ENCODE measurements around the gene FGF1. TPM values are rescaled to one million over a fixed set of nuclear protein-coding genes. Genes with fewer than 3 reads are reported as not detected.

The FGF1 gene
- total and polyA plus RNA-seq, 9 donors = 5.5 to 12.1 (median 7.1) TPM

- no peak for DNase-seq
- H3K9me3 ChIP-seq (replicated peaks; ENCODE audit: control insufficient read depth, low read depth, low read length) = no peaks in the 10 kb centered on the region
- no CpG with 5 or more reads among the region's 3 CpGs for WGBS (ENCODE audit: insufficient coverage)
- peaks cover 11% of the 10 kb centered on the region for H3K4me1 ChIP-seq (ENCODE audit: control insufficient read depth, insufficient read depth, low read length)
- H3K27me3 ChIP-seq (ENCODE audit: control insufficient read depth, insufficient read depth, low read length) = no peaks in the 10 kb centered on the region
- peak overlapping the region; percentile 10 for H3K27ac ChIP-seq (ENCODE audit: low read length)
- no peaks in the 10 kb centered on the region for H3K36me3 ChIP-seq (ENCODE audit: control insufficient read depth, insufficient read depth, low read length)
- no peak overlapping the region for H3K4me3 ChIP-seq (ENCODE audit: low read length)
Observed at GRCh38 chr5:142626099-142626498, 59.8 kb downstream of the FGF1 start.

DNA sequence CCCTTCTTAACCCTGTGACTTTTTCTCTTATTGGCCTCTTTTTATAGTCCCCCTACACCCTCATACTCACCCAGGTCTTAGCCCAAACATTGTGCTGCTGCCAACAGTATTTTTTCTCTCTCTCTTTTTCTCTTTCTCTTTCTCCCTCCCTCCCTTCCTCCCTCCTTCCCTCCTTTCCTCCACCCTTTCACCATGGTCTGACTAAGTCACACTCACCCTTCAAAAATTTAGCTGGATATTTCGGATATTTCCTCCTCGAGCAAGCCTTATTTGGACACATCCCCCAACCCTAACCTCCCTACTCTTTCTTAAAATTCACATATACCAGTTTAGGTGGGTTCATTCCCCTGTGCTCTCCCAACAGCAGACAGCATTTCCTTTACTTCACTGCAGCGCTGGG lies 64.7 kb downstream of the FGF1 start:
- Histone ChIP-seq H3K27ac (ENCODE audit: low read length) (no peak overlapping the region), H3K36me3 (ENCODE audit: control insufficient read depth, insufficient read depth, low read length) (no peaks in the 10 kb centered on the region), H3K27me3 (ENCODE audit: control insufficient read depth, insufficient read depth, low read length) (no peaks in the 10 kb centered on the region), H3K4me3 (ENCODE audit: low read length) (no peak overlapping the region), H3K9me3 (replicated peaks; ENCODE audit: control insufficient read depth, low read depth, low read length) (peaks cover 2% of the 10 kb centered on the region), H3K4me1 (ENCODE audit: control insufficient read depth, insufficient read depth, low read length) (peaks cover 7% of the 10 kb centered on the region)
- 77% methylated on average over 3 of the region's 3 CpGs for WGBS (ENCODE audit: insufficient coverage)
- no peak for DNase-seq

GRCh38 chr5:142619815-142620214 lies 66.1 kb downstream of the FGF1 start:
- Histone ChIP-seq H3K9me3 (replicated peaks; ENCODE audit: control insufficient read depth, low read depth, low read length) (peaks cover 2% of the 10 kb centered on the region), H3K4me1 (ENCODE audit: control insufficient read depth, insufficient read depth, low read length) (no peaks in the 10 kb centered on the region), H3K4me3 (ENCODE audit: low read length) (no peak overlapping the region), H3K36me3 (ENCODE audit: control insufficient read depth, insufficient read depth, low read length) (no peaks in the 10 kb centered on the region), H3K27me3 (ENCODE audit: control insufficient read depth, insufficient read depth, low read length) (no peaks in the 10 kb centered on the region), H3K27ac (ENCODE audit: low read length) (no peak overlapping the region)
- no CpG with 5 or more reads among the region's 11 CpGs for WGBS (ENCODE audit: insufficient coverage)
- DNase-seq = no peak

GRCh38 chr5:142618130-142618523 lies 67.8 kb downstream of the FGF1 start:
- Histone ChIP-seq H3K27ac (ENCODE audit: low read length) (peak overlapping the region; percentile 5), H3K4me3 (ENCODE audit: low read length) (no peak overlapping the region), H3K27me3 (ENCODE audit: control insufficient read depth, insufficient read depth, low read length) (no peaks in the 10 kb centered on the region), H3K4me1 (ENCODE audit: control insufficient read depth, insufficient read depth, low read length) (peaks cover 15% of the 10 kb centered on the region), H3K36me3 (ENCODE audit: control insufficient read depth, insufficient read depth, low read length) (no peaks in the 10 kb centered on the region), H3K9me3 (replicated peaks; ENCODE audit: control insufficient read depth, low read depth, low read length) (peaks cover 2% of the 10 kb centered on the region)
- 80% methylated on average over 1 of the region's 6 CpGs for WGBS (ENCODE audit: insufficient coverage)
- DNase-seq = peak; percentile 74

DNA sequence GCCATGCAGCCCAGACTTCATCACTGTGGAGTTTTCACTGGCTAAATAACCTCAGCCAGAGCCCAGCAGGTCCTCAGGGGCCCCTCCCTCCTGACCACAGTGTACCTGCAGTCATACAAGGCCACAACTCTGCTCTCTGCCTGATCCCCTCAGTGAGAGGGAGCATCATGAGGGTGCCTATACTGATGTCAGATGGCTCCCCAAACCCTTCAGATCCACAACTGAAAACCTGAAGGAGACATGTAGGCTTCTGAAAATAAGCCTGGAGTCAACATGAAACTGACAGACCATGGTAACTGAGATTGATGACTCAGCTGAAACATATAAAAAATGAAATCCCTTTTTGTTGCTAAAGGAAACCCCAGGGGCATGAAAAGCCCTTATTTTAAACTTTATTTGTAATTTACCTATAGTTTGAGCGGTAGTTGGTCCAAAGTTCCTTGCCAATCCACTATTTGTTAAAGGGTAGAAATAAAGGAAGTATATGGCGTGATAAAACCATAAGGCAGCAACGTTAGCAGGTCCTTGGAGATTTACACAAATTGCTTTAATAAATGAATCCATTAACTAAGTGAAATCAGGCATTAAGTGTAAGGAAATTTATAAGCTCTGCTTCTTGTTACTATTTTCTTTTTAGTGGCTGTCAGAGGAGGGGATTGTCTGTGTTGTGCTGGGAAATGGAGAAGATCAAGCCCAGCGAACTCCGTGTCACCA lies 68.3 kb downstream of the FGF1 start:
- WGBS (ENCODE audit: insufficient coverage) = 45% methylated on average over 2 of the region's 5 CpGs

DNA sequence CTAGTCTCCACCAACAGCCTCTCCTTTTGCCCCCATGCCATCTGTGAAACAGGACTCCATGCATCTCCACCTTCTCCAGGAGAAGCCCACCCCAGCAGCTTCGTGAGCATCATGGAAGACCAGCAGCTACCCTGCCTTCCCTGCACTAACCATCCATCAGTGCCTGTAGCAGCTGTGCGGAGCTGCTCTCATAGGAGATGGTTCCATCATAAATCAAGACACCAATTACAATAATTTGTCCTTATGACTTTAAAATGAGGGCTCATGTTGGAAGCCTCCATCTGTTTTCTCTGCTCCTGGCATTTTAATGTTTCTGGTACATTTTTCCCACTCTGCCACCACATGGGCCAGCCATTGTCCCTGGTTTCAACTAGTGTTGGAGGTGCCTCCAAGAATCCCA lies 69.9 kb downstream of the FGF1 start:
- DNase-seq = no peak
- WGBS (ENCODE audit: insufficient coverage) = no CpG with 5 or more reads among the region's 2 CpGs
- peaks cover 20% of the 10 kb centered on the region for H3K4me1 ChIP-seq (ENCODE audit: control insufficient read depth, insufficient read depth, low read length)
- no peaks in the 10 kb centered on the region for H3K27me3 ChIP-seq (ENCODE audit: control insufficient read depth, insufficient read depth, low read length)
- H3K9me3 ChIP-seq (replicated peaks; ENCODE audit: control insufficient read depth, low read depth, low read length) = peaks cover 2% of the 10 kb centered on the region
- H3K27ac ChIP-seq (ENCODE audit: low read length) = no peak overlapping the region
- H3K36me3 ChIP-seq (ENCODE audit: control insufficient read depth, insufficient read depth, low read length) = no peaks in the 10 kb centered on the region
- no peak overlapping the region for H3K4me3 ChIP-seq (ENCODE audit: low read length)

More for the DNA sequence above, 68.3 kb downstream of the FGF1 start:
- peak overlapping the region; percentile 13 for H3K27ac ChIP-seq (ENCODE audit: low read length)
- H3K27me3 ChIP-seq (ENCODE audit: control insufficient read depth, insufficient read depth, low read length) = no peaks in the 10 kb centered on the region
- no peak for DNase-seq
- H3K9me3 ChIP-seq (replicated peaks; ENCODE audit: control insufficient read depth, low read depth, low read length) = peaks cover 2% of the 10 kb centered on the region
- H3K4me1 ChIP-seq (ENCODE audit: control insufficient read depth, insufficient read depth, low read length) = peaks cover 19% of the 10 kb centered on the region
- H3K4me3 ChIP-seq (ENCODE audit: low read length) = no peak overlapping the region
- no peaks in the 10 kb centered on the region for H3K36me3 ChIP-seq (ENCODE audit: control insufficient read depth, insufficient read depth, low read length)

GRCh38 chr5:142614054-142614453 lies 71.8 kb downstream of the FGF1 start:
- Histone ChIP-seq H3K4me3 (ENCODE audit: low read length) (no peak overlapping the region), H3K4me1 (ENCODE audit: control insufficient read depth, insufficient read depth, low read length) (peaks cover 20% of the 10 kb centered on the region), H3K9me3 (replicated peaks; ENCODE audit: control insufficient read depth, low read depth, low read length) (no peaks in the 10 kb centered on the region), H3K27me3 (ENCODE audit: control insufficient read depth, insufficient read depth, low read length) (no peaks in the 10 kb centered on the region), H3K36me3 (ENCODE audit: control insufficient read depth, insufficient read depth, low read length) (no peaks in the 10 kb centered on the region), H3K27ac (ENCODE audit: low read length) (peak overlapping the region; percentile 68)
- no peak for DNase-seq
- WGBS (ENCODE audit: insufficient coverage) = 56% methylated on average over 3 of the region's 7 CpGs

DNA sequence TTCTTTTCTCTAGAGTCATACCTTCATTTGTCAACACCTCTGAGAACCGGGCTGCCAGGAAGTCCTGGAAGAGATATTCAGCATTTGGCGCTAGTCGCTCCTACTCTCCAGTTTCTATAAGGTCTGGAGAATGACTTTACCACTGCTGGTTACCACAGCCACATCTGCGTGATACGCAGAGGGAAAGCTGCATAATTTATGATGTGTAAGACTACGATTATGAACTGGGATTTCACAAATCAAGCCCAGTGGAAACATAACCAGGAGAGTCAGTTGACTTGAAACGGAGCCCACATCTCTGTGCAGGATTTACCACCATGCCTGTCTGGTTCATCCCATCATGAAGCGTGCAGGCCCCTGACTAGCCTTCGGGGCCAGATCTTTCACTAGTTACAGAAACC lies 72.6 kb downstream of the FGF1 start:
- 22% methylated on average over 5 of the region's 9 CpGs for WGBS (ENCODE audit: insufficient coverage)
- H3K27me3 ChIP-seq (ENCODE audit: control insufficient read depth, insufficient read depth, low read length) = no peaks in the 10 kb centered on the region
- no peaks in the 10 kb centered on the region for H3K9me3 ChIP-seq (replicated peaks; ENCODE audit: control insufficient read depth, low read depth, low read length)
- DNase-seq = peak; percentile 88
- no peaks in the 10 kb centered on the region for H3K36me3 ChIP-seq (ENCODE audit: control insufficient read depth, insufficient read depth, low read length)
- H3K4me1 ChIP-seq (ENCODE audit: control insufficient read depth, insufficient read depth, low read length) = peaks cover 20% of the 10 kb centered on the region
- peak overlapping the region; percentile 68 for H3K27ac ChIP-seq (ENCODE audit: low read length)
- no peak overlapping the region for H3K4me3 ChIP-seq (ENCODE audit: low read length)

GRCh38 chr5:142612494-142613270 lies 73.2 kb downstream of the FGF1 start:
- Histone ChIP-seq H3K4me3 (ENCODE audit: low read length) (no peak overlapping the region), H3K36me3 (ENCODE audit: control insufficient read depth, insufficient read depth, low read length) (no peaks in the 10 kb centered on the region), H3K27ac (ENCODE audit: low read length) (peak overlapping the region; percentile 68), H3K4me1 (ENCODE audit: control insufficient read depth, insufficient read depth, low read length) (peaks cover 20% of the 10 kb centered on the region), H3K9me3 (replicated peaks; ENCODE audit: control insufficient read depth, low read depth, low read length) (no peaks in the 10 kb centered on the region), H3K27me3 (ENCODE audit: control insufficient read depth, insufficient read depth, low read length) (no peaks in the 10 kb centered on the region)
- WGBS (ENCODE audit: insufficient coverage) = no CpG with 5 or more reads among the region's 8 CpGs
- peak; percentile 80 for DNase-seq

GRCh38 chr5:142611154-142611553 lies 74.7 kb downstream of the FGF1 start:
- no peaks in the 10 kb centered on the region for H3K9me3 ChIP-seq (replicated peaks; ENCODE audit: control insufficient read depth, low read depth, low read length)
- H3K27me3 ChIP-seq (ENCODE audit: control insufficient read depth, insufficient read depth, low read length) = no peaks in the 10 kb centered on the region
- 49% methylated on average over 7 of the region's 8 CpGs for WGBS (ENCODE audit: insufficient coverage)
- no peak overlapping the region for H3K27ac ChIP-seq (ENCODE audit: low read length)
- peaks cover 24% of the 10 kb centered on the region for H3K4me1 ChIP-seq (ENCODE audit: control insufficient read depth, insufficient read depth, low read length)
- H3K4me3 ChIP-seq (ENCODE audit: low read length) = no peak overlapping the region
- no peaks in the 10 kb centered on the region for H3K36me3 ChIP-seq (ENCODE audit: control insufficient read depth, insufficient read depth, low read length)
- DNase-seq = peak; percentile 74
